Lung (tissue), 12 donors: ENCODE measurements around the gene ATP5ME. TPM values are rescaled to one million over a fixed set of nuclear protein-coding genes. Genes with fewer than 3 reads are reported as not detected.
A peak's percentile ranks its signal among the peaks of the same experiment; 100 is the strongest.
"Not testable (repeated sequence)": the region's sequence is repeated elsewhere in the genome, so short reads cannot be mapped to it uniquely, and the experiment has no call there.

Experiments
- ATAC-seq: fragments of 200-7000 bp; cut with Tn5 transposase; one replicate; pipeline ENCODE4 v1.9.1; 2020; ENCODE audit warnings: moderate number of reproducible peaks; ENCODE audit not compliant: insufficient read depth, low FRiP score
- DNase-seq, 3 donors: peaks; one replicate each; pipeline ENCODE4 v3.0.0-alpha.2; 2013 to 2017
- H3K27ac ChIP-seq, 2 donors: one replicate each; pipeline ENCODE4 v1.5.1; 2013; ENCODE audit warnings: mild to moderate bottlenecking in 2 of 2, moderate library complexity in 2 of 2, control low read depth in 1 of 2, inconsistent platforms in 1 of 2, low read depth in 1 of 2, low read length in 1 of 2
- H3K27me3 ChIP-seq, 3 donors: one replicate each; pipeline ENCODE4 v1.5.1; 2013; ENCODE audit warnings: low read length in 2 of 3; ENCODE audit not compliant: control insufficient read depth in 3 of 3, insufficient read depth in 3 of 3
- H3K36me3 ChIP-seq, 4 donors: one replicate each; pipeline ENCODE4 v1.5.1; 2013; ENCODE audit warnings: low read length in 4 of 4, mild to moderate bottlenecking in 1 of 4, moderate library complexity in 1 of 4; ENCODE audit not compliant: control insufficient read depth in 4 of 4, insufficient read depth in 4 of 4
- H3K4me1 ChIP-seq, 5 donors: one replicate each; pipeline ENCODE4 v1.5.1; 2013; ENCODE audit warnings: low read length in 5 of 5, mild to moderate bottlenecking in 2 of 5, moderate library complexity in 1 of 5; ENCODE audit not compliant: control insufficient read depth in 5 of 5, insufficient read depth in 5 of 5
- H3K4me3 ChIP-seq: one replicate; pipeline ENCODE4 v1.5.1; 2013; ENCODE audit warnings: mild to moderate bottlenecking, control low read depth, moderate library complexity
- H3K9ac ChIP-seq, 2 donors: one replicate each; pipeline ENCODE4 v1.5.1; 2013; ENCODE audit warnings: low read length in 2 of 2, control low read depth in 1 of 2; ENCODE audit not compliant: insufficient read depth in 1 of 2
- H3K9me3 ChIP-seq, 4 donors: one replicate each; pipeline ENCODE4 v1.5.1; 2013; ENCODE audit warnings: low read length in 3 of 4, mild to moderate bottlenecking in 1 of 4, moderate library complexity in 1 of 4; ENCODE audit not compliant: control insufficient read depth in 4 of 4, insufficient read depth in 3 of 4
- CTCF ChIP-seq: IDR thresholded peaks from 2 replicates; pipeline ENCODE4 v1.5.1; 2012; ENCODE audit warnings: mild to moderate bottlenecking; ENCODE audit errors: control extremely low read depth, extremely low read depth
- WGBS, 2 donors: extraction: QIAGEN DNeasy Blood & Tissue Kit; methylation state at CpG; one replicate each; pipeline ENCODE4 v1.1.7; 2013; 5-methylcytosine and 5-hydroxymethylcytosine counted together
- polyA plus RNA-seq, 2 donors: library from polyadenylated mRNA; stranded (reverse); fragments of 200-250 nt; gene quantifications; one replicate each; pipeline ENCODE4 v1.2.1, GENCODE V29; 2013
- total RNA-seq, 2 donors: library from RNA; depleted of rRNA in 1 of 2; stranded (reverse); fragments of >200 nt in 1 of 2; gene quantifications; one replicate each; pipeline ENCODE4 v1.2.1, GENCODE V29; 2014 to 2021
- donor health status: control.
- donor health status: control.
- donor health status: Bipolar disorder and iron deficiency.
- donor health status: healthy.
- donor health status: DM: yes; HTN: yes; CAD: no.

The ATP5ME gene
- total and polyA plus RNA-seq, 4 donors, result 161 to 997 (median 262) TPM

- no peak overlapping the region for H3K9ac ChIP-seq
- no peak for ATAC-seq
- no peaks in the 10 kb centered on the region for H3K36me3 ChIP-seq
- TF ChIP-seq CTCF, result no peak
- no peak overlapping the region for H3K27ac ChIP-seq
- no peak for DNase-seq
- H3K27me3 ChIP-seq, result peaks cover 0 to 35% (median 3%) of the 10 kb centered on the region in 3 donors
- H3K9me3 ChIP-seq, result peaks cover 0 to under 1% (median 0%) of the 10 kb centered on the region in 4 donors
- 90 to 93% methylated on average over 7 of the region's 7 CpGs for WGBS, 2 donors
- H3K4me1 ChIP-seq, result no peaks in the 10 kb centered on the region
- H3K4me3 ChIP-seq, result no peak overlapping the region
These were observed 24.8 kb downstream of the ATP5ME start for GRCh38 chr4:649293-649625.

- no peak overlapping the region for H3K4me3 ChIP-seq
- ATAC-seq (no peak), DNase-seq (no peak)
- no peak overlapping the region for H3K9ac ChIP-seq
- H3K36me3 ChIP-seq, result no peaks in the 10 kb centered on the region
- H3K9me3 ChIP-seq, result no peaks in the 10 kb centered on the region
- 71 to 73% methylated on average over 28 of the region's 28 CpGs for WGBS, 2 donors
- no peak for TF ChIP-seq CTCF
- H3K27me3 ChIP-seq, result peaks cover 0 to 30% (median 3%) of the 10 kb centered on the region in 3 donors
- H3K27ac ChIP-seq, result no peak overlapping the region
- H3K4me1 ChIP-seq, result no peaks in the 10 kb centered on the region
These were observed 25.3 kb downstream of the ATP5ME start for GRCh38 chr4:648579-649292.

GRCh38 chr4:647481-647880 is 26.6 kb downstream of the ATP5ME start:
- no peak for ATAC-seq
- Histone ChIP-seq H3K4me3 (no peak overlapping the region), H3K4me1 (no peaks in the 10 kb centered on the region), H3K27me3 (peaks cover 0 to 24% (median 1%) of the 10 kb centered on the region in 3 donors), H3K27ac (no peak overlapping the region), H3K9me3 (no peaks in the 10 kb centered on the region), H3K36me3 (no peaks in the 10 kb centered on the region), H3K9ac (no peak overlapping the region)
- no peak for DNase-seq
- WGBS, 2 donors, result 68 to 76% methylated on average over 13 of the region's 13 CpGs
- TF ChIP-seq CTCF, result no peak

- ATAC-seq (no peak), DNase-seq (peak in 2 of 3 donors; percentile 21 to 24)
- Histone ChIP-seq H3K9ac (no peak overlapping the region), H3K9me3 (peaks cover 0 to under 1% (median 0%) of the 10 kb centered on the region in 4 donors), H3K36me3 (no peaks in the 10 kb centered on the region), H3K4me1 (no peaks in the 10 kb centered on the region), H3K27ac (no peak overlapping the region), H3K4me3 (no peak overlapping the region), H3K27me3 (peaks cover 0 to 14% (median 0%) of the 10 kb centered on the region in 3 donors)
- no peak for TF ChIP-seq CTCF
- 65 to 81% methylated on average over 32 of the region's 32 CpGs for WGBS, 2 donors
These were observed 27.6 kb downstream of the ATP5ME start for GRCh38 chr4:646460-646859.

GRCh38 chr4:642366-642765 is 31.7 kb downstream of the ATP5ME start:
- not testable (repeated sequence) for H3K27me3 ChIP-seq, H3K9ac ChIP-seq, H3K9me3 ChIP-seq, DNase-seq, H3K36me3 ChIP-seq, H3K27ac ChIP-seq, H3K4me1 ChIP-seq, H3K4me3 ChIP-seq, ATAC-seq
- 84 to 93% methylated on average over 6 of the region's 6 CpGs for WGBS, 2 donors
